Bone marrow (tissue), 2 donors: ENCODE measurements around the gene SLC16A10.
"Not testable (repeated sequence)": the region's sequence is repeated elsewhere in the genome, so short reads cannot be mapped to it uniquely, and the experiment has no call there.

Experiments
- DNase-seq, 2 donors: peaks; one replicate each; lab custom pipeline; 2025; lab: John Stamatoyannopoulos, UW

Gene SLC16A10

DNA sequence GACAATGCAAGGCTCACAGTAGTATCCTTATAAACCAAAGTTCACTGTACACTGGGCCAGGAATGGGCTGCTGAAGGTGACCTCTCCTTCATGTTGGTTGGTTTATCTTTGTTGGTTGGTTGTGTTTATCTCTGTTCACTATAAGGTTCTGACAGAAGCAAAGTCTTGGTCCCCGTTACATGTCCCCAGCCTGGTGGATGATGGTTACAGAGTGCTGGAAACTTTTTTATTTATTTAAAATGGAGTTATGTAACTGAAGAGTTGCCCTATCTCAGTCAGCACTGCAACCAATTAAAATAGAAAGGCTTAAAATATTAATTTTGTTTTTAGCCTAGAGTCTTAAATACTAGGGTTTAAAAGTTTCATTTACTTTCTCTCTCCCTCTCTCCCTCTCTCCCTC is 100.6 kb downstream of the SLC16A10 start:
- no peak for DNase-seq

- not testable (repeated sequence) for DNase-seq
Observed at GRCh38 chr6:111189666-111190210, 102.4 kb downstream of the SLC16A10 start.

DNA sequence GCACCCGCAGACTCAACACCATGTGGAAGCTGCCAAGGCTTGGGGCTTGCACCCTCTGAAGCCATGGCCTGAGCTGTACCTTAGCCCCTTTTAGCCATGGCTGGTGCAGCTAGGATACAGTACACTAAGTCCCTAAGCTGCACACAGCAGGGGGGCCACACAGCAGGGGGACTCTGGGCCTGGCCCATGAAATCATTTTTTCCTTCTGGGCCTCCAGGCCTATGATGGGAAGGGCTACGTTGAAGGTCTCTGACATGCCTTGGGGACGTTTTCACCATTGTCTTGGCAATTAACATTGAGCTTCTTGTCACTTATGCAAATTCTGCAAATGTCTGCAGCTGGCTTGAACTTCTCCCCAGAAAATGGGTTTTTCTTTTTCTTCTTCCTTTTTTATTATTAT is 103.3 kb downstream of the SLC16A10 start:
- no peak for DNase-seq

DNA sequence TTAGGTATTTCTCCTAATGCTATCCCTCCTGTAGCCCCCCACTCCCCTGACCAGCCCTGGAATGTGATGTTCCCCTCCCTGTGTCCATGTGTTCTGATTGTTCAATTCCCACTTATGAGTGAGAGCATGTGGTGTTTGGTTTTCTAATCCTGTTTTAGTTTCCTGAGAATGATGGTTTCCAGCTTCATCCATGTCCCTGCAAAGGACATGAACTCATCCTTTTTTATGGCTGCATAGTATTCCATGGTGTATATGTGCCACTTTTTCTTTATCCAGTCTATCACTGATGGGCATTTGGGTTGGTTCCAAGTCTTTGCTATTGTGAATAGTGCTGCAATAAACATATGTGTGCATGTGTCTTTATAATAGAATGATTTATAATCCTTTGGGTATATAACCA is 103.8 kb downstream of the SLC16A10 start:
- DNase-seq = not testable (repeated sequence)

DNA sequence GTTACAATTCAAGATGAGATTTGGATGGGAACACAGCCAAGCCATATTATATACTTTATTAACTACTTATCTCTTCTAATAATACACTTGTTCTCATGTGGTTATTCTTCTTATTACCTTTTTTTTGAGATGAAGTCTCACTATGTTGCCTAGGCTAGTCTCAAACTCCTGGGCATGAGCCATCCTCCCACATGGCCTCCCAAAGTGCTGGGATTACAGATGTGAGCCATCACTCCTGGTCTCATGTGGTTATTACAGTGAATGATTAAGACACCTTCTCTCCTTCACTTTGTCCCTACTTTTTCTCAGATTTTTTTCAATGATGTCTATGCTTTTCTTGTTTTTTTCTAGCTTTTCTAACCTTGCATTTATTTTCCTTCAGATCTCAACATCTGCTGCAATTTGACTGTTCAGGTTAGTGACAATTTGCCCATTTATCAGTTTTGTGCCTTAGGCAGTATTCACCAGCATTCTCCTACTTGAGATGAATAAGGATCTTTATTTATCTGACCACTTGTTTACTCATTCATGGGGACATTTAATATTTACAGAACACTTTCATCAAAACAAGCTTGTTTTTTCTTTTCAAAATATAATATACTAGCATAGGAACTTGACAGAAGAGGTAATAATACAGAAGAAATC is 105.7 kb downstream of the SLC16A10 start:
- no peak for DNase-seq

DNA sequence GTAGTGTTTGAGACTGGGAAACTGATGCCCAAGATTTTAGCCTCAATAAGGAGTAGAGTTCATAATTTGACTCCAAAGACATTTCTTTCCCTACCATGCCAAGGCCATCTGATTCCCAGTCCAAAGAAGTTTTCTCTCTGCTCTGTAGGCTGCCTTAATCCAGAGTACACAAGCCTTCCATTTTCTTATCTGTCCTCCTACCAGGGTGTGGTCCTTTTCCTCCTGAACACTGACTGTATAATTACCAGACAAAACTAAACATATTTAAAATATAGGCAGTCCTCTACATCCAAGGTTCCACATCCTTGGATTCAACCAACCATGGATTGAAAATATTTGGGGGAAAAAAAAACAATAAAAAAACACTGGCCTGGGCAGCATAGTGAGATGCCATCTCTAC is 108.4 kb downstream of the SLC16A10 start:
- DNase-seq = no peak

DNA sequence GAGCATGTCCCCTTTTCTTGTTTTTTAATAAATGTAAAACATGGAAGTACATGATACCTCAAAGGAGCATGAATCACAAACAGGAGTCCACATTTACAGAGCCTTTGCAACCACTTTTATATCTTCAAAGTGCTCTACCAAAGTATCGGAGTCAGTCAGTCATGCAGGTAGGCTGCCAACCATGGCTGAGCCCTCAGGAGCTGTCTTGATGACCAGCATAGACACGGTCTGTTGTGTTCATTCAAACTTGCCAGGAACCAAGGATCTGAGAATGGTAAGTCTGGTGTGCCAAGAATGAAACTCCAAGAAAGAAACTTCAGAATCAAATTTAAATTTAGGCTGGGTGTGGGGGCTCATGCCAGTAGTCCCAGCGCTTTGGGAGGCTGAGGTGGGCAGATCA is 111.5 kb downstream of the SLC16A10 start:
- no peak for DNase-seq

GRCh38 chr6:111199935-111200334 is 112.6 kb downstream of the SLC16A10 start:
- DNase-seq = no peak

DNA sequence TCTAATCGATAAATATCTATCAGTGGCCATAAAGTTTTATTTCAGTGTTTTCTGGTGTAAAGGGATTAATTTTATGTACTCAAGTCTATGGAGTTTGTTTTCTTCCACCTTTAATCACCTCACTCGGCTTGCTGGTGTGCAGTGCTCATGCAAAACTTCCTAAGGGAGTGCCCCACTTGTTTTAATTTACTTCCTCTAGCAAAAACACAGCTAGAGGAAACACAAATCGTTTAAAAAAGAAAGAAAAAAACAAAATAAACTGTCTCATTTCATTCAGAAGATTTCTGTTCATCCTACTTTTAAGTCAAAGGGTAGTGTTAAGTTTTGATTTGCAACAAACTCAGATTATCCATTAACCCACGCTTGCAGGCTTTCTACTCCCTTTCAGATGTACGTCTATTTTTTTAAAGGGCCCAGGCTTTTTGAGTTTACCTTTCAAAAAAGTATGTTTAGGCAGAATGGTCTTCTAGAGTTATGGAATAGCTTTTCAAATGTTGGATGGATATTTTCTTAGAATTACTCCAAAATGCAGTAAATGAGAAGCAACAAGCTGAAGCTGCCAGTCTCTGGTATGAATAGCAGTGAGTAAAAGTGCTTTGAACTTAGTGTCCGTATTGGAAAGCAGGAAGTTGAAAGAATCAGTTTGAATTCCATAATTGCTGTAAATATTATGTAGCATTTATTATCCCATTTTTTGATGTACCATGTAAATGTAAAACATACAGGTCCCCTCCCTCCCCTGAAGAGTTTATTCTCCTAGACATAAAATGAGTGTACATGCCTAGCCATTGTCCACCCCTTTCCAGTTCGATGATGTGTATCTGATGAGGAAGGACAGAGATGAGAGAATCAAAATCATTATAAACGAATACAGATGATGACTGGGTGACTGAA is 113.3 kb downstream of the SLC16A10 start:
- no peak for DNase-seq

GRCh38 chr6:111201244-111201554 is 113.9 kb downstream of the SLC16A10 start:
- no peak for DNase-seq

DNA sequence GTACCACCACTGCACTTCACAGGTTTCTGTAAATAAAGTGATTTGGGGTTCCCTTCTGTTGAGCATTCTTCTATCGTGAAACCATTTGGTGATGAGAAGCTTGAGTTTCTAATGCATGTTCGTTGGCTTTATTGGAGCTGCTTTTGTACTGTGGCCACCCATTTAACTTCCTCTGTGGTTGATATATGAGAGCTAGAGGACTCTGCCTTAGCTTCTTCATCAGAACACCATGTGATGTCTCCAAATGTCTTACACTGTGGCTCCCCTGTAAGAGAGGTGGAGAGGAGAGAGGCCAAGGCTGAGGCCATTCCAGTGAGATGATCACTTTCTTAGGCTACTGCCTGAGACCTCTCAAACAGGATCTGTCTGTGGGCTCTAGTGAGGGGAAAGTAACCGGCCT is 114.5 kb downstream of the SLC16A10 start:
- DNase-seq = no peak

- DNase-seq = not testable (repeated sequence)
Observed at GRCh38 chr6:111203539-111203938, 116.2 kb downstream of the SLC16A10 start.

- DNase-seq = no peak
Observed at GRCh38 chr6:111204305-111204704, 117.0 kb downstream of the SLC16A10 start.

DNA sequence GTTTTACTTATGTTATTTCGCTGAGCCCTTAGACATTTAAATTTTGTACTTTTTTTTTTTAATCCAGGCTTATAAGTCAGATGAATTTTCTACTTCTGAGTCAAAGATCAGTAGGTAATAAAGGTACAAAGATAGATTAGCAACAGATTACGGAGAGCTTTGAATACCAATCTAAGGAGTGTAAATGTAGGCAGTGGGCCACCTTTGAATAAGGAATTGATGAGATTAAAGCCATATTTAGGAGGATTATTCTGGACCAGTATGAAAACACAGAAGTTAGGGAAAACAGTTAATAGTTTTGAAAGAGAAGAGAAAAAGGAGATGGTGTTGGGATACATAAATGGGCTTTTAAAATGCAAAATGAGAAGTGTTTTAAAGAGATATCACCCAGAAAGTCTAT is 117.6 kb downstream of the SLC16A10 start:
- DNase-seq = no peak

- no peak for DNase-seq
Observed at GRCh38 chr6:111205502-111205901, 118.2 kb downstream of the SLC16A10 start.

- no peak for DNase-seq
Observed at GRCh38 chr6:111207141-111207858, 120.0 kb downstream of the SLC16A10 start.

DNA sequence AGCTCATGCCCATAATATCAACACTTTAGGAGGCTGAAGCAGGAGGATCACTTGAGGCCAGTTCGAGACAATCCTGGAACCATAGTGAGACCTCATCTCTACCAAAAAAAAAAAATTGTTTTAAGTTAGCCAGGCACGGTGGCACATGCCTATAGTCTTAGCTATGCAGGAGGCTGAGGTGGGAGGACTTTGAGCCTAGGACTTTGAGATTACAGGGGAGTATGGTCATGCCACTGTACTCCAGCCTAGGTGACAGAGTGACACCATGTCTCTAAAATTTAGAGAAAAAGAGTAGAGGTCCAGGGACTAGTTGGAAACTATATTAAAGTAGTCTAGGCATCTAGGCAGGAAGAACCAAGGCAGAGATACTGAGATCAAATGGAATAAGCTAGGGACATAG is 121.6 kb downstream of the SLC16A10 start:
- DNase-seq = no peak

DNA sequence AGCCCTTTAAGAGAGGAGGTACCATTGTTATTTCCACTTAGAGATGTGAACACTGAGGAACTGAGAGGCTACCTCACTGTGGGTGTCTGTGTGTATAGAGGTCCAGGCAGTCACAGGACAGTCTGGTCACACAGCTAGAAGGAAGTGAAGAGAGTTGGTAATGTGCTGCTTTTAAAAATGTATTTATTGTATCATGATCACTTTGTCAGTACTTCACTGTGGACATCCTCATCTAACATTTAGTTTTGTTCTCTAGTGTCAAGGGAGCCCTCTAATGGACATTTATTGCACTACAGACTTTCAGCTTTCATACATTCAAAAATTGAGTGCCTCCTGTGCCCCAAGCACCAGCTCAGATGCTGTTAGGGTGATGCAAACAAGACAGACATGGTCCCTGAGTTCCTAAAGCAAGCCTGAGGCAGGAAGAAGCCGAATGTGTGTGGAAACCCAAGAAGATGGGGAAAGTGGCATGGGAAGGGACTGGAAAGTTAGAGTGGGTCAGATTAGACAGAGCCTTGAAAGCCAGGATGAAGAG is 123.0 kb downstream of the SLC16A10 start:
- peak; percentile 12 to 68 for DNase-seq

DNA sequence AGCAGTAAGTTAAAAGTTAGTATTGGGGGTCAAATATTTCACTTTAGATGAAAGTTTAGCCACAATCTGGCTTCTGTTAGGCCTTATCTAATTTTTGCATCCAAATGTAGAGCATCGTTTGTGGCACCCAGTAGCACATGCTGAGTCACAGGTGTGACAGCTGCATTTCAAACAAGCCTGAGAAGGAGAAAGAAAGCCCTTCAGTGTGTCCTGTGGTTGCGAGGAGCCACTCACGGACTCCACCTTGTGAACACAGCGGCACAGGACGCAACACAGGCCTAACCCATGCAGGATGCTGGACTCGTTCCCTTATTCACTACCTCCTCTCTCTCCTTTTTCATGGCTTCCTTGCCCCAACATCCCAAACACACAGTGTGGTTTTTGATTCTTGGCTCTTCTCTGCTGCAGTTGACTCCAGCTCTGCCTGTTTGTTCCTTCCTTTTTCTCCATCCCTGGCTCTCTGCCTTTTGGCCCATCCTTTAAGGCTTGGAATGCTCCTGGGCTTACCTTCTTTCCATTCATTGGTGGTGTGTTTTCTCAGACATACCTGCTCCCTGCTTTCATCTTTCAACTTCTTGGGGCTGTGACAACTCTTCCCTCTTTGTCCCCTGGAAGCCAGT is 124.2 kb downstream of the SLC16A10 start:
- no peak for DNase-seq

DNA sequence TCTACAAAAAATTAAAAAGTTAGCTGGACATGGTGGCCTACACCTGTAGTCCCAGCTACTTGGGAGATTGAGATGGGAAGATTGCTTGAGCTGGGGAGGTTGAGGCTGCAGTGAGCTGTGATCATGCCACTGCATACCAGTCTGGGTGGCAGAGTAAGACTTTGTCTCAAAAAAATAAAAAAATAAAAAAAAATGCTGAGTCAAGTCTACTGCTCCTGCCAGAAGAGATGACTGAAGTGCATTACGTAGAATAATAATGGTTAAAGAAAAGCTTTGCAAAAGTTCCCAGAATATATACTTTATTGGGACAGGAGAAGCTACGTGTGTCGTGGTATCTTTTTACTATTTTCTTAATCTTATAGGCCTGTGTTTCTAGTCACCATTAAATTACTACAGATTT is 125.3 kb downstream of the SLC16A10 start:
- no peak for DNase-seq

- no peak for DNase-seq
Observed at GRCh38 chr6:111215131-111215530, 127.8 kb downstream of the SLC16A10 start.

DNA sequence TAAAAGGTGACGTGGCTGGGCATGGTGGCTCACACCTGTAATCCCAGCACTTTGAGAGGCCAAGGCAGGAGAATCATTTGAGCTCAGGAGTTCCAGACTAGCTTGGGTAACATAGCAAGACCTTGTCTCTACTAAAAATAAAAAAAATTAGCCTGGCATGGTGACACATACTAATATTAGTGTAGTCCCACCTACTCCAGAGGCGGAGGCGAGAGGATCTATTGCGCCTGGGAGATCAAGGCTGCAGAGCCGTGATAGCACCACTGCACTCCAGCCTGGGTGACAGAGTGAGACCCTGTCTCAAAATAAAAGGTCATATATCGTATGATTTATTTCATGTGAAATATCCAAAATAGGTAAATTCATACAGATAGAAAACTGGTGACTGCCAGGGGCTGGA is 132.5 kb downstream of the SLC16A10 start:
- DNase-seq = no peak
